Measurements from ENCODE around the gene LCP2. TPM values are rescaled to one million over a fixed set of nuclear protein-coding genes. Genes with fewer than 3 reads are reported as not detected.

LCP2 gene
- total and polyA plus RNA-seq, 2 experiments from 2014 or later: not detected

DNA sequence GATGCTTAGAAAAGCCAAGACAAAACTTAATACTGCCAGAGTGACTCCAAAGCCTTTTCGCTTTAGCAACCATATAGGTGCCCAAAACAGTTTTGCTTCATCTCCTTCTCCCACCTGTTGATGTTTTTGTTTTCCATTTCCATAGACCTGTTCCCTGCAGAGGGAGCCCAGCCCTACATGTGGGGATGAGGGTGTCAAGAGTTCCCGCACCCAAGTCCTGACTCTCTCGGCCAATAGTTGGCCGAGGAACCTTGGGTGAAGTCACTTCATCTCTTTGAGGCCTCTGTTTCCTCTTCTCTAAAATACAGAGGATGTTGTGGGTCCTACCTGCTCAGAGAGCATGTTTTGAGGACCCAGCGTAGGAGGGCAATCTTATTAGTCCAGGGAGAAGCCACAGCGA lies 38.5 kb upstream of the LCP2 start:
- TF ChIP-seq CTCF (IDR thresholded peaks at IDR 0.05; ENCODE audit: low read depth, low read length): no peak
- no peaks in the 10 kb centered on the region for H3K9me3 ChIP-seq (ENCODE audit: low read depth)
- no peaks in the 10 kb centered on the region for H3K36me3 ChIP-seq

GRCh38 chr5:170334626-170335025 lies 37.0 kb upstream of the LCP2 start:
- H3K27ac ChIP-seq: no peak overlapping the region
- H3K36me3 ChIP-seq: no peaks in the 10 kb centered on the region
- no peak for TF ChIP-seq CTCF (IDR thresholded peaks at IDR 0.05; ENCODE audit: low read depth, low read length)
- H3K27me3 ChIP-seq: no peaks in the 10 kb centered on the region
- DNase-seq (ENCODE audit: low read depth in 1 of 2, low spot score in 1 of 2): no peak
- H3K9me3 ChIP-seq (ENCODE audit: low read depth): no peaks in the 10 kb centered on the region
- H3K4me1 ChIP-seq (ENCODE audit: low read depth): peaks cover 3% of the 10 kb centered on the region
- H3K4me3 ChIP-seq: no peak overlapping the region

More for the DNA sequence above, 38.5 kb upstream of the LCP2 start:
- Histone ChIP-seq H3K4me3 (no peak overlapping the region), H3K4me1 (ENCODE audit: low read depth) (peaks cover 3% of the 10 kb centered on the region), H3K27me3 (no peaks in the 10 kb centered on the region), H3K27ac (no peak overlapping the region)
- DNase-seq (ENCODE audit: low read depth in 1 of 2, low spot score in 1 of 2): no peak

- peaks cover under 1% of the 10 kb centered on the region for H3K4me1 ChIP-seq (ENCODE audit: low read depth)
- DNase-seq (ENCODE audit: low read depth in 1 of 2, low spot score in 1 of 2): no peak
- no peaks in the 10 kb centered on the region for H3K36me3 ChIP-seq
- no peak for TF ChIP-seq CTCF (IDR thresholded peaks at IDR 0.05; ENCODE audit: low read depth, low read length)
- no peaks in the 10 kb centered on the region for H3K27me3 ChIP-seq
- no peak overlapping the region for H3K4me3 ChIP-seq
- H3K27ac ChIP-seq: no peak overlapping the region
- H3K9me3 ChIP-seq (ENCODE audit: low read depth): no peaks in the 10 kb centered on the region
Observed at GRCh38 chr5:170333161-170333910, 35.8 kb upstream of the LCP2 start.

GRCh38 chr5:170332058-170332457 lies 34.5 kb upstream of the LCP2 start:
- no peak overlapping the region for H3K27ac ChIP-seq

DNA sequence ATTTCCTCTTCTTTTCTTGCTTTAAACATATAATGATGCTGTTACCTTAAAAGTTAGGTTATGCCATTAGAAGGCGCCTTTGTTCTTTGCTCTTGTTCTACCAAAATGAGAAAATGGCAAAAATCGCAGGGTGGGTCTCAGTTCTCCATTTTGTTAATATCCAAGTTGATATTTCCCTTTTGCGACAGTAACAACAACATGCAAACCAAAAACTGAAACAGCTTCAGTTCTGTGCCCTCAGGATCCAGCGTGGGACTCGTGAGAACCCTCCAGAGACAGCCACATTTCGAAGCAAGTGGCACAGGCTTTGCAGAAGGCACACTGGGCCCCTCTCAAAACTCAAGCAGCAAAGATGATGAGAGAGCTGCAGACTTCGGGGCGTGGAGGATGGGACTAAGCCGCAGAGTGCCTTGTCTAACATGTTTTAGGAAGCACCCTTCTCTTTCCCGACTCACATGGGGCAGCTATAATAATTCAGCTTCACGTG lies 33.0 kb upstream of the LCP2 start:
- H3K36me3 ChIP-seq: no peaks in the 10 kb centered on the region
- no peak overlapping the region for H3K4me3 ChIP-seq
- H3K27me3 ChIP-seq: no peaks in the 10 kb centered on the region
- no peak overlapping the region for H3K27ac ChIP-seq
- no peak for DNase-seq (ENCODE audit: low read depth in 1 of 2, low spot score in 1 of 2)
- no peaks in the 10 kb centered on the region for H3K9me3 ChIP-seq (ENCODE audit: low read depth)
- no peaks in the 10 kb centered on the region for H3K4me1 ChIP-seq (ENCODE audit: low read depth)
- no peak for TF ChIP-seq CTCF (IDR thresholded peaks at IDR 0.05; ENCODE audit: low read depth, low read length)

More at GRCh38 chr5:170332058-170332457, 34.5 kb upstream of the LCP2 start:
- TF ChIP-seq CTCF (IDR thresholded peaks at IDR 0.05; ENCODE audit: low read depth, low read length): no peak
- no peak for DNase-seq (ENCODE audit: low read depth in 1 of 2, low spot score in 1 of 2)
- Histone ChIP-seq H3K36me3 (no peaks in the 10 kb centered on the region), H3K4me1 (ENCODE audit: low read depth) (no peaks in the 10 kb centered on the region), H3K4me3 (no peak overlapping the region), H3K27me3 (no peaks in the 10 kb centered on the region), H3K9me3 (ENCODE audit: low read depth) (no peaks in the 10 kb centered on the region)

Data from cardiac muscle cell (in vitro differentiated cells and primary cell).